HEK293 (cell line): ENCODE results near the gene DZIP1L.

Experiments used
- CTCF ChIA-PET: fragments of 350-600 bp; formaldehyde crosslinking; extraction: SDS; loops from one replicate; lab custom pipeline; 2021; ENCODE audit warnings: antibody characterized with exemption; lab: Yijun Ruan, JAX
- POLR2A ChIA-PET: fragments of 300-600 bp; formaldehyde crosslinking; extraction: SDS; loops from one replicate; lab custom pipeline; 2020; ENCODE audit warnings: antibody characterized with exemption, inconsistent platforms; lab: Yijun Ruan, JAX
- H3K27ac ChIP-seq: fragments of 200-500 bp; sonication (Bioruptor generic); 2 replicates; pipeline ENCODE4 v1.5.1; 2014; ENCODE audit warnings: low read depth, low read length, control low read depth, inconsistent platforms; ENCODE audit errors: extremely low read depth
- H3K36me3 ChIP-seq, 2 experiments: fragments of 200-500 bp in 1 of 2; sonication (Bioruptor generic) in 1 of 2; 1 replicate in 1 of 2; 2 replicates in 1 of 2; pipeline ENCODE4 v1.5.1; 2014 to 2017; ENCODE audit warnings: inconsistent platforms in 2 of 2, low read length in 2 of 2; ENCODE audit not compliant: control insufficient read depth in 2 of 2, insufficient read depth in 1 of 2
- H3K4me1 ChIP-seq: fragments of 200-500 bp; sonication (Bioruptor generic); 2 replicates; pipeline ENCODE4 v1.5.1; 2014; ENCODE audit warnings: mild to moderate bottlenecking, low read length, inconsistent platforms; ENCODE audit not compliant: control insufficient read depth, insufficient read depth
- H3K4me3 ChIP-seq: 2 replicates; pipeline ENCODE4 v1.5.1; 2011; ENCODE audit warnings: low read depth, mild to moderate bottlenecking, control low read depth, low read length, moderate library complexity
- H3K9me3 ChIP-seq: fragments of 200-500 bp; sonication (Bioruptor generic); 2 replicates; pipeline ENCODE4 v1.5.1; 2014; ENCODE audit warnings: low read depth, low read length, inconsistent platforms; ENCODE audit not compliant: control insufficient read depth, insufficient read depth
- BCL11A ChIP-seq: fragments of 450-650 bp; formaldehyde crosslinking; IDR thresholded peaks from 2 replicates; pipeline ENCODE4 v1.5.1; 2016; ENCODE audit warnings: low read depth, missing biosample characterization, missing genetic modification characterization
- BCL11B ChIP-seq: fragments of 450-650 bp; formaldehyde crosslinking; IDR thresholded peaks from 2 replicates; pipeline ENCODE4 v1.5.1; 2016; ENCODE audit warnings: low read depth, missing biosample characterization, missing genetic modification characterization
- KLF10 ChIP-seq: fragments of 450-650 bp; IDR thresholded peaks from 2 replicates; pipeline ENCODE4 v1.5.1; 2018; ENCODE audit warnings: missing biosample characterization, mild to moderate bottlenecking, missing genetic modification characterization
- KLF7 ChIP-seq: fragments of 450-650 bp; formaldehyde crosslinking; IDR thresholded peaks from 2 replicates; pipeline ENCODE4 v1.5.1; 2016; ENCODE audit warnings: missing biosample characterization, missing genetic modification characterization, borderline replicate concordance
- PRDM4 ChIP-seq: fragments of 450-650 bp; formaldehyde crosslinking; IDR thresholded peaks from 2 replicates; pipeline ENCODE4 v1.5.1; 2017; ENCODE audit warnings: missing biosample characterization, missing genetic modification characterization
- SALL2 ChIP-seq: fragments of 450-650 bp; formaldehyde crosslinking; IDR thresholded peaks from 2 replicates; pipeline ENCODE4 v1.5.0; 2017; ENCODE audit warnings: missing biosample characterization, mild to moderate bottlenecking, missing genetic modification characterization, borderline replicate concordance
- SCRT1 ChIP-seq: fragments of 450-650 bp; formaldehyde crosslinking; IDR thresholded peaks from 2 replicates; pipeline ENCODE4 v1.5.1; 2016; ENCODE audit warnings: missing biosample characterization, missing genetic modification characterization, borderline replicate concordance
- ZNF10 ChIP-seq: fragments of 450-650 bp; formaldehyde crosslinking; IDR thresholded peaks from 2 replicates; pipeline ENCODE4 v1.5.1; 2017; ENCODE audit warnings: missing biosample characterization, missing genetic modification characterization
- ZNF157 ChIP-seq: fragments of 450-650 bp; formaldehyde crosslinking; IDR thresholded peaks from 2 replicates; pipeline ENCODE4 v1.5.1; 2016; ENCODE audit warnings: missing biosample characterization, missing genetic modification characterization
- ZNF16 ChIP-seq: fragments of 450-650 bp; formaldehyde crosslinking; IDR thresholded peaks from 2 replicates; pipeline ENCODE4 v1.5.1; 2016; ENCODE audit warnings: low read depth, missing biosample characterization, missing genetic modification characterization
- ZNF280D ChIP-seq: fragments of 450-650 bp; formaldehyde crosslinking; IDR thresholded peaks from 2 replicates; pipeline ENCODE4 v1.5.1; 2016; ENCODE audit warnings: missing biosample characterization, missing genetic modification characterization
- ZNF362 ChIP-seq: fragments of 450-650 bp; formaldehyde crosslinking; IDR thresholded peaks from 2 replicates; pipeline ENCODE4 v1.5.1; 2016; ENCODE audit warnings: missing biosample characterization, missing genetic modification characterization
- ZNF426 ChIP-seq: fragments of 450-650 bp; formaldehyde crosslinking; IDR thresholded peaks from 2 replicates; pipeline ENCODE4 v1.5.1; 2017; ENCODE audit warnings: missing biosample characterization, missing genetic modification characterization, mild to moderate bottlenecking, inconsistent platforms, moderate library complexity
- ZNF449 ChIP-seq: fragments of 450-650 bp; formaldehyde crosslinking; IDR thresholded peaks from 2 replicates; pipeline ENCODE4 v1.5.1; 2017; ENCODE audit warnings: missing biosample characterization, mild to moderate bottlenecking, missing genetic modification characterization, moderate library complexity
- ZNF513 ChIP-seq: fragments of 450-650 bp; IDR thresholded peaks from 2 replicates; pipeline ENCODE4 v1.5.1; 2018; ENCODE audit warnings: missing biosample characterization, missing genetic modification characterization
- ZNF518A ChIP-seq: fragments of 450-650 bp; formaldehyde crosslinking; conservative IDR thresholded peaks from 2 replicates; pipeline ENCODE4 v1.5.1; 2016; ENCODE audit warnings: low read depth, missing biosample characterization, missing genetic modification characterization
- ZNF629 ChIP-seq: fragments of 450-650 bp; formaldehyde crosslinking; IDR thresholded peaks from 2 replicates; pipeline ENCODE4 v1.5.1; 2017; ENCODE audit warnings: missing biosample characterization, missing genetic modification characterization

Gene DZIP1L

GRCh38 chr3:138054057-138054456 is 61.4 kb downstream of the DZIP1L start:
- POLR2A ChIA-PET: no interaction called here
- no peak overlapping the region for H3K27ac ChIP-seq
- H3K4me3 ChIP-seq: no peak overlapping the region
- H3K36me3 ChIP-seq: peaks cover 0 to 15% of the 10 kb centered on the region in 2 experiments; a peak in 2 of 3 replicates
- TF ChIP-seq ZNF10: no peak
- no peak for TF ChIP-seq ZNF280D (tag by site-specific recombination)
- no peak for TF ChIP-seq ZNF16 (tag by site-specific recombination)
- no peak for TF ChIP-seq SCRT1
- TF ChIP-seq ZNF362 (tag by site-specific recombination): no peak
- TF ChIP-seq ZNF513 (tag by site-specific recombination): no peak
- no peak for TF ChIP-seq ZNF449
- TF ChIP-seq SALL2 (tag by site-specific recombination): no peak
- TF ChIP-seq ZNF426: no peak
- TF ChIP-seq KLF10 (tag by site-specific recombination): no peak
- TF ChIP-seq ZNF629 (tag by site-specific recombination): no peak
- TF ChIP-seq BCL11A (tag by site-specific recombination): no peak
- H3K4me1 ChIP-seq: no peaks in the 10 kb centered on the region
- no peaks in the 10 kb centered on the region for H3K9me3 ChIP-seq
- CTCF ChIA-PET: interaction anchor here (0.6 to 1.5 kb wide), 6 partner anchors 10 to 83 kb away, joined by 3 read pairs; partner anchors contain the start of gene DZIP1L

GRCh38 chr3:138051947-138052802 is 63.2 kb downstream of the DZIP1L start:
- Histone ChIP-seq H3K9me3 (no peaks in the 10 kb centered on the region), H3K4me3 (no peak overlapping the region), H3K27ac (no peak overlapping the region), H3K36me3 (peaks cover 0 to 30% of the 10 kb centered on the region in 2 experiments; a peak in 2 of 3 replicates), H3K4me1 (no peaks in the 10 kb centered on the region)
- CTCF ChIA-PET: interaction anchor here (0.5 to 2.0 kb wide), 24 partner anchors 8 to 1995 kb away, joined by 3 to 11 read pairs (median 3); no protein-coding TSS in a partner anchor
- POLR2A ChIA-PET: no interaction called here
- no peak for TF ChIP-seq ZNF157 (tag by site-specific recombination)
- no peak for TF ChIP-seq BCL11B (tag by site-specific recombination)
- TF ChIP-seq KLF7 (tag by site-specific recombination): no peak
- no peak for TF ChIP-seq PRDM4 (tag by site-specific recombination)
- TF ChIP-seq ZNF518A (tag by site-specific recombination): no peak
